Left lung (tissue), 10 donors: ENCODE results near the gene HS6ST2. TPM values are rescaled to one million over a fixed set of nuclear protein-coding genes. Genes with fewer than 3 reads are reported as not detected.

Source experiments
- ATAC-seq: fragments of 200-7000 bp; cut with Tn5 transposase; one replicate; pipeline ENCODE4 v1.9.1; 2020; ENCODE audit warnings: moderate library complexity
- DNase-seq, 4 donors: peaks; one replicate each; pipeline ENCODE4 v3.0.0-alpha.2; 2013 to 2020
- H3K27ac ChIP-seq, 2 donors: fragments of 200-600 bp; sonication (generic) in 1 of 2; one replicate each; pipeline versions ENCODE4 v1.5.0 to v1.8.0; 2020 to 2021
- H3K27me3 ChIP-seq, 2 donors: fragments of 200-600 bp; sonication (generic) in 1 of 2; one replicate each; pipeline versions ENCODE4 v1.5.0 to v1.8.0; 2020 to 2021
- H3K36me3 ChIP-seq, 2 donors: fragments of 200-600 bp; sonication (generic) in 1 of 2; one replicate each; pipeline versions ENCODE4 v1.5.0 to v1.8.0; 2020 to 2021
- H3K4me1 ChIP-seq, 2 donors: fragments of 200-600 bp; one replicate each; pipeline ENCODE4 v1.8.0; 2021
- H3K4me3 ChIP-seq, 2 donors: fragments of 200-600 bp; sonication (generic) in 1 of 2; one replicate each; pipeline versions ENCODE4 v1.5.0 to v1.8.0; 2020 to 2021; ENCODE audit warnings: mild to moderate bottlenecking in 1 of 2
- H3K9me3 ChIP-seq, 2 donors: fragments of 200-600 bp; sonication (generic) in 1 of 2; one replicate each; pipeline versions ENCODE4 v1.5.0 to v1.8.0; 2020 to 2021
- intact Hi-C, 2 donors: fragments of 100-400 bp; cut with DNase I; formaldehyde crosslinking; loops; one replicate each; pipeline versions ENCODE4 v1.11.2 to v1.14.2; 2022
- polyA plus RNA-seq, 6 donors: library from polyadenylated mRNA; unstranded; fragments of 120-200 nt; gene quantifications; one replicate each; pipeline ENCODE4 v1.2.1, GENCODE V29; 2013; ENCODE audit not compliant: insufficient read length in 6 of 6
- total RNA-seq, 2 donors: library from RNA; stranded (reverse); fragmentation: NEBNext Ultra II Directional; extraction: Animal tissue kit (Norgen Biotek cat#: 25700); gene quantifications; one replicate each; pipeline ENCODE4 v1.2.1, GENCODE V29; 2021
- TF ChIP-seq, protein P1 (sequence below), 2 donors: fragments of 200-600 bp; sonication (generic) in 1 of 2; IDR thresholded peaks; one replicate each; pipeline versions ENCODE4 v1.5.0 to v1.8.0; 2021; ENCODE audit warnings: antibody characterized with exemption in 2 of 2
- donor health status: DM: no; HTN: yes; CAD: no.
- donor health status: DM: no; HTN: no; CAD: no.

HS6ST2 gene
- total and polyA plus RNA-seq, 8 donors: 1.0 to 22.9 (median 15.2) TPM

DNA sequence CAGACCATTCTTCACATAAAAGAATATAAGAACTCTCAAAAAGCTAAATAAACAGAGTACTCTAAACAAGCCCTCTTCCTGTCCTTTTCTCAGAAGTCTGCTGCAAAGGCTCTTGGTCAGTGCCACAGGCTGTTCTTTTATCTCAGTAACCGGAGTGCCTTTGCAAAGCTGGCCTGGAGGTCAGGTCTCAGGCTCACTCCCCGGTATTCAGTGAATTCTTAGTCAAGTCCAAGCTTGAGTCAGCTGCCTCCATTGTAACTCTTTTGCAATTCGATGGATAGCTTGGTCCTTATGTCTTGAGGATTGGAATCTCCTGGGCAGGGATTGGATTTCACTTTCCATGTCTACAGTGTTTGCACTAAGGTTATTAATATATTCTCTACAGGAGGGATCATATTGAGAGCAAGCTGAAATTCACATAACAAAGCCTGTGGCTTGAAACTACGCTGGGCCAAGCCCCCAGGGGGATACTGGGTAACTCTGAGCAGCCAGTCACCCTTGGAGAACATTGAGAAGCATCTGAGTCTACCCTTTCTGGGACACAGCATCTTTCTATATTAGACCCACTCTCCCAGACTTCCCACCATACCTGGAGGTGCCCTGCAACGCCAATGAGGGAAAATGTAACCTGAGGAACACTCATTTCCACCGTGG is 10.0 kb upstream of the HS6ST2 start:
- DNase-seq (no peak), ATAC-seq (peak; percentile 82)
- Histone ChIP-seq H3K4me1 (no peaks in the 10 kb centered on the region), H3K9me3 (no peaks in the 10 kb centered on the region), H3K27ac (no peak overlapping the region), H3K4me3 (no peak overlapping the region), H3K36me3 (no peaks in the 10 kb centered on the region), H3K27me3 (peaks cover 0 to 8% of the 10 kb centered on the region in 2 donors)
- TF ChIP-seq, protein P1, sequence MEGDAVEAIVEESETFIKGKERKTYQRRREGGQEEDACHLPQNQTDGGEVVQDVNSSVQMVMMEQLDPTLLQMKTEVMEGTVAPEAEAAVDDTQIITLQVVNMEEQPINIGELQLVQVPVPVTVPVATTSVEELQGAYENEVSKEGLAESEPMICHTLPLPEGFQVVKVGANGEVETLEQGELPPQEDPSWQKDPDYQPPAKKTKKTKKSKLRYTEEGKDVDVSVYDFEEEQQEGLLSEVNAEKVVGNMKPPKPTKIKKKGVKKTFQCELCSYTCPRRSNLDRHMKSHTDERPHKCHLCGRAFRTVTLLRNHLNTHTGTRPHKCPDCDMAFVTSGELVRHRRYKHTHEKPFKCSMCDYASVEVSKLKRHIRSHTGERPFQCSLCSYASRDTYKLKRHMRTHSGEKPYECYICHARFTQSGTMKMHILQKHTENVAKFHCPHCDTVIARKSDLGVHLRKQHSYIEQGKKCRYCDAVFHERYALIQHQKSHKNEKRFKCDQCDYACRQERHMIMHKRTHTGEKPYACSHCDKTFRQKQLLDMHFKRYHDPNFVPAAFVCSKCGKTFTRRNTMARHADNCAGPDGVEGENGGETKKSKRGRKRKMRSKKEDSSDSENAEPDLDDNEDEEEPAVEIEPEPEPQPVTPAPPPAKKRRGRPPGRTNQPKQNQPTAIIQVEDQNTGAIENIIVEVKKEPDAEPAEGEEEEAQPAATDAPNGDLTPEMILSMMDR (IDR thresholded peaks at IDR 0.05): no peak
- intact Hi-C loops: no loop called here

DNA sequence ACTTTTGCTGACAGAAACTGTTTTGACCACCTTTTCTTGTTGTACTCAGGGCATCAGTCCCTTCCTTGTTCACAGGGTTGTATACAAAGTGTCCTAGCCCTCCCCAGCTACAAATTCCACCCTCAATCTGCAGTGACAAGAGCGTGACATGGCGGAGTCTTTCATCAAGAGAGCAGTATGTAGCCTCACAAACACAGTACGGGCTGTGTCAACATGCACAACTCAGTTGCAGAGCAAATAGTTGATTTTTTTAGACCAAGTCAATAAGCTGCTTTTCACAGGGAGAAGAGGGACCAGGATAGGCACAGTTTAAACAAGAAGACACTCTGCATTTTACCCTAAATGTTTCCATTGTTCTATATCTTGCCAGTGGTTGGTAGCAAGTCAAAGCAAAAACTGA is 8.6 kb upstream of the HS6ST2 start:
- Histone ChIP-seq H3K27me3 (peaks cover 0 to 6% of the 10 kb centered on the region in 2 donors), H3K36me3 (no peaks in the 10 kb centered on the region), H3K4me1 (no peaks in the 10 kb centered on the region), H3K9me3 (no peaks in the 10 kb centered on the region), H3K4me3 (no peak overlapping the region), H3K27ac (no peak overlapping the region)
- ATAC-seq (peak; percentile 25), DNase-seq (no peak)
- intact Hi-C loops: no loop called here
- TF ChIP-seq, protein P1 (IDR thresholded peaks at IDR 0.05): no peak

DNA sequence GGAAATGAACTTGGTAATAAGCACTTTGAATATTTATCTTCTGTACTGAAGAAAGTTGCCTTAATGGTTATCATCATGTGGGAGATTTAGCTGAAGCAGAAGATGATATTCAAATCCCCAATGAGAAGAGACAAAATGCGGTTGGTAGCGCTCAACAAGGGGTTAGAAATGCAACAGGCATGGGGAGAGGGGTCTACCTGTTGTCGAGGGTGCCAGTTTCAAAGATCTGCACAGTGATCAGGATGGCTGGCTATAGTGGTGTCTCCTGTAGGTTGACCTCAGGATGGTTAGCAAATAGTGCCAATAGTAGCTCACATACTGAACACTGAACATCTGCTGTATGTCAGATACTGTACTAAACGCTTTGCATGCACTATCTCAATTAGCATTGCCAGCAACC is 7.0 kb upstream of the HS6ST2 start:
- Histone ChIP-seq H3K4me3 (no peak overlapping the region), H3K4me1 (no peaks in the 10 kb centered on the region), H3K27ac (no peak overlapping the region), H3K27me3 (peaks cover 0 to 4% of the 10 kb centered on the region in 2 donors), H3K9me3 (no peaks in the 10 kb centered on the region), H3K36me3 (no peaks in the 10 kb centered on the region)
- DNase-seq: no peak
- ATAC-seq: no peak
- TF ChIP-seq, protein P1 (IDR thresholded peaks at IDR 0.05): no peak
- intact Hi-C loops: no loop called here

DNA sequence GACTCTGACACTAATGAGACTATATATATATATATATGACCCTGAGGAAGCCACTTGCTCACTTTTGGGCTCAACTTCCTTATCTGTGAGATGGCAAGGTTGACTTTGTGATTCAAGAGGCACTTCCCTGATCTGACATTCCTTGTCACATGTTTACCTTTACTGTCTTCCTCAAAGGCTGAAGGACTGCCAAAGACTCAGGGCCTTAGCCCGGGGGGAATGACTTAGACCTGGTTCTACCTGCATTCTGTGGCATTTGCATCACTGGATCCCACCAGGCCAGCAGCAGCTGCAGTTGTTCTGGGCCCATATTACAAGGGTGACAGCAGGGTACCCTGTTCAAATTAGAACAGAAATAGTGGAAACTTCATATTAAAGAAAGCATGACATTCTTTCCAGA is 3.1 kb upstream of the HS6ST2 start:
- no peak for ATAC-seq

More for the DNA sequence above, 3.1 kb upstream of the HS6ST2 start:
- DNase-seq: no peak
- Histone ChIP-seq H3K27ac (no peak overlapping the region), H3K27me3 (peaks cover 29 to 36% of the 10 kb centered on the region in 2 donors), H3K9me3 (no peaks in the 10 kb centered on the region), H3K36me3 (no peaks in the 10 kb centered on the region), H3K4me1 (peaks cover 0 to 12% of the 10 kb centered on the region in 2 donors), H3K4me3 (no peak overlapping the region)
- TF ChIP-seq, protein P1 (IDR thresholded peaks at IDR 0.05): no peak
- intact Hi-C loops: no loop called here
